COR-L47 (cell line): Measurements from ENCODE around the gene IQSEC2.

Source experiments
- DNase-seq: peaks from one replicate; lab custom pipeline; 2025; lab: John Stamatoyannopoulos, UW

Gene IQSEC2

DNA sequence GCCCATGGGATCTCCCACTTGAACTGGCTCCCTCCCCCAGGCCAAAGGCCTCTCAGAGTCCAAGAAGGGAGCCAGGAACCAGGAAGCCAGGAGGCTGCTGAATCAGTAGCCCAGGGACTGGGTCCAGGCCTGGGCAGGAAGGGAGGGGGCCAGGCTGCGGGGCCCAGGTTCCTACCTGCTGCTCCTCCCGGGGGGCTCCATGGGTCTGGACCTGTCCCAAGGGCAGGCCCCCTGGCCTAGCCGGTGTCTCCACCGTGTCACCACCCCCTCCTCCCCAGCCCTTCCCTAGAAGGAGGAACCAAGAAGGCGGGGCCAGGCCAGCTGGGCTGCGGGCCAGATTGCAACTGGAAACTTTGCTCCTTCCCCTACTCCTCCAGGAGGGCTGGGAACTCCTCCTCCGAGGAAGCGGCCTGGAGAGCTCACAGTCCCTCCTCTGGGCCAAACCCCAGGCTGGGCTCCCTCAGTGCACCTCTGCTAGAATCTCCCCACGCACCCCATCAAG lies at the start of gene IQSEC2:
Gene IQSEC2, minus strand, starts transcription at position 264 of the 502 bp plus-strand sequence.
- peak; percentile 5 for DNase-seq

- no peak for DNase-seq
These were observed 48.9 kb upstream of the IQSEC2 start for GRCh38 chrX:53330331-53330730.

GRCh38 chrX:53324803-53325202 lies 43.4 kb upstream of the IQSEC2 start:
- DNase-seq, result no peak

GRCh38 chrX:53324085-53324484 lies 42.7 kb upstream of the IQSEC2 start:
- no peak for DNase-seq

DNA sequence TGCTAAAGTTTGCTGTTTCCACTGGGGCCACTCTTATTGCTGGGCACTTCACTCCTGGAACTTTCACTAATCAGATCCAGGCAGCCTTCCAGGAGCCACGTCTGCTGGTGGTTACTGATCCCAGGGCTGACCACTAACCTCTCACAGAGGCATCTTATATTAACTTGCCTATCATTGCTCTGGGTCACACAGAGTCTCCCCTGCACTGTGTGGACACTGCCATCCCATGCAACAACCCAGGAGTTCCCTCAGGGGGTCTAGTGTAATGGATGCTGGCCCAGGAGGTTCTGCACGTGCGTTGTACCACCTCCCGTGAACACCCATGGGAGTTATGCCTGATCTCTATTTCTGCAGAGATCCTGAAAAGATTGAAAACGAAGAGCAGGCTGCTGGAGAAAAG lies 41.8 kb upstream of the IQSEC2 start:
- DNase-seq, result no peak

- DNase-seq, result no peak
These were observed 40.6 kb upstream of the IQSEC2 start for GRCh38 chrX:53321943-53322497.

- DNase-seq, result no peak
These were observed 40.0 kb upstream of the IQSEC2 start for GRCh38 chrX:53321230-53321942.

- no peak for DNase-seq
These were observed 39.3 kb upstream of the IQSEC2 start for GRCh38 chrX:53320543-53321229.

DNA sequence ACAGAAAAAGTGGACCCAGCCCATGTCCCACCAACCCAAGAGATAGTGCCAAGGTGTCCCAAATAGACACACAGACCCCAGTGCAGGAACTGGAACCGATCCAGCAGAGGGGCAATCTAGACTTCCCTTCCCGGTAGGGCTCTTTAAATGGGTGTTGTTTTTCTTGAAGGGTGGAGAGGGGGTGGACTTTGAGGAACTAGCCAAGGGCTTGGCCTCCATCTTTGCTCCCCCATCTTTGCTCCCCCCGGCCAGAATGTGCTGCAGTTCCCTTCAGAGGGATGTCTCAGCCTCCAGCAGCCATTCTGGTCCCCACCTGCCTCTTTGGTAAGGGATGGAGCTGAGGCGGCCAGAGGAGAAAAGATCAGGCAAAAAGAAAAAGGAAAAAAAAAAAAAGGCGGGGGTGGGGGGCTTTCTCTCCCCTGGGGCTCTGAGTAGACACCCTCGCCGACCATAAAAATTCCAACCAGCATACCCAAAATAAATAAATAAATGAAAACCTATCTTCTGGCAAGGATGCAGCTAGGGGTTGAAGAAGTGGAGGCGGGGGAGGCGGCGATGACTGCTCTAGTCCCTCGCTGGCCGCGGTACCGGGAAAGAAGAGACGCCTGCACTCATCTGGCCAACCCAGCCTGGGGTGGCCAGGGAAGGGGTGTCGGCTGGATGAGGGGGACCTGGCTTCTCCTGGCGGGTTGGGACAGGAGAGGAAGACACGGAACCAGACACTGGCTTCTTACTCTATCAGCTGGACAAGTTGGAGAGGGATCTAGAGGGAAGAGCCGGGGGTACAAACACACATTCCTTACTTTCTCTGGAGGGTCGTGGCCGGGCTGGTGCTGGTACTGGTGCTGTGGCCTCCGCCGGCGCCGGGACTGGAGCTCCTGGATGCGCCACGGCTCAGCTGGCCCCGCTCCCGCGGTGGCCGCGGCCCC lies 38.5 kb upstream of the IQSEC2 start:
- DNase-seq, result no peak

DNA sequence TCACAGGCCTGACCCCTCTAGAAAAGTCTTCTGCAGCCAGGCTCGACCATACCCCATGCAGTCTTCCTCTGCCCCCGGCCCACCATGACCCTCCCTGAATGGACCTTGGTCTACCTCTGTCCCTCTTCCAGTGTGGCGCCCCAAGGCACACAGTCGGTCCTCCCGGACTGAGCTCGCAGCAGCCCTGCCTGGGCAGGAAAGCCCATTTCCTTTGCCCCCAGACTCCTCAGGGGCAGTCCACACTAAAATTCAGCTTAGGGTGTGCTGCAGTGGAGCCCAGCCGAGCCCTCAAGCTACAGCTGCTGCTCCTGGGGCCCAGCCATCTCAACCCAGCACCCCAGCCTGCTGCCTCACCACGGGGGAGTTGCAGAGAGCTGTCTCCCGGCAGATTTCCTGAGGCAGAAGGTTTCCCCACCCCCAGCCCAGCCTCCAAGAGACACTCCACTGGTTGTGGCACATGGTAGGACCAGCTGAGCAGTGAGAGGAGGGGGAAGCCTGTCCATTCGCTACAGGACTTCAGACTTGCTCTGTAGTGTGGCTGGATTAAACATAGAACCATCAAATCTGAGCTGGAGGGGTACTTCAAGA lies 37.5 kb upstream of the IQSEC2 start:
- no peak for DNase-seq

GRCh38 chrX:53317365-53318069 lies 36.1 kb upstream of the IQSEC2 start:
- DNase-seq, result peak; percentile 26

GRCh38 chrX:53316860-53317237 lies 35.5 kb upstream of the IQSEC2 start:
- DNase-seq, result no peak

DNA sequence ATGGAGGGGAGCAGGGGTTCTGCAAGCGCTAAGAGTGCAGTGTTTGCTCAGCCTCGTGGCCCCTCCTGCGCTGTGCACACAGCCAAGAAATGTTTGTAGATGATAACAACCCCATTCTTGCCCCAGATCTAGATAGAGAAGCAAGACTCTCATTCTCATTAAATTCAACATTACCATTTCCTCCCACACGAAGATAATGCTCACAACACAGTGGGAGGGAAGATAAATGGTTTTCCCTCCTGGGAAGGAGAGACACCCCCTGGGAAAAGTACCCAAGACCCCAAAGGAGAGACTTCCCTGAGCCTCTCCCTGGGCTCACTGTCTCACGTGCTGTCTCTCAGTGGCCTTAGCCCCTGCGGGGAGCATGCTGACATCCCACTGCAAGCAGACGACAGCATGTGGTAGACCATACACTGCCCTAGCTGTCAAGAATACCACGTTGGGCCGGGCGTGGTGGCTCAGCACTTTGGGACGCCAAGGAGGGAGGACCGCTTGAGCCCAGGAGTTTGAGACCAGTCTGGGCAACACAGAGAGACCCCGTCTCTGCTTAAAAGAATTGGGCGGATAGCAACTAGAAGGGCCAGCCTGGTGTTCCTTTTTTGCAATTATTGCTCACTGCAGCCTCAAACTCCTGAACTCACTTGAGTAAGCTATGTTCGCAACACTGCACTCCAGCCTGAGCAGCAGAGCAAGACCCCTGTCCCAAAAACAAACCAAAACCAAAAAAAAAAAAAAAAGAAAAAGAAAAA lies 34.9 kb upstream of the IQSEC2 start:
- DNase-seq, result no peak

GRCh38 chrX:53313728-53314105 lies 32.3 kb upstream of the IQSEC2 start:
- no peak for DNase-seq

GRCh38 chrX:53312946-53313727 lies 31.8 kb upstream of the IQSEC2 start:
- DNase-seq, result peak; percentile 33

DNA sequence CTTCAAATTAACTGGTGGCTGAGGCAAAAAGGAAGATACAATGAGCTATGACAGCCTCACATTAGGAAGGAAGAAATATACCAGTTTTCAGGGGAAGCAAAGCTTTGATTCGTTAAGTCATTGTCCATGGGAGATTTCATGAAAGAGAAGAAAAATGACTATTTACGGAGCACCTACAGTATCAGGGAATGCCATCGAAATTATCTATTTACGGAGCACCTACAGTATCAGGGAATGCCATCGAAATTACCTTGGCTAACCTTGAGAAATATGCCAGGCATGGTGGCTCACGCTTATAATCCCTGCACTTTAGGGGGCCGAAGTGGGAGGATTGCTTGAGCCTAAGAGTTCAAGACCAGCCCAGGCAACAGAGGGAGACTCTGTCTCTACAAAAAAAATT lies 28.5 kb upstream of the IQSEC2 start:
- no peak for DNase-seq

DNA sequence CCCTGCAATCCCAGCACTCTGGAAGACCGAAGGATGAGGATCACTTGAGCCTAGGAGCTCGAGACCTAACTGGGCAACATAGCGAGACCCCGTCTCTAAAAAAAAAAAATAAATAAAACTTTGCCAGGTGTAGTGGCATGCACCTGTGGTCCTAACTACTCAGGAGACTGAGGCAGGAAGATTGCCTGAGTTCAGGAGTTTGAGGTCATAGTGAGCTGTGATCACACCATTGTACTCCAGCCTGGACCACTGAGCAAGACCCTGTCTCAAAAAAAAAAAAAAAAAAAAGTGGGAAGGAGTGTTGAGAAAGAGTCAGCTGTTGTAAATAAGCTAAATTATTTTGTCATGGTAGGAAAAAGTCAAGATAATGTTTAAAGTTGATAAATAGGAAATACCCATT lies 27.5 kb upstream of the IQSEC2 start:
- no peak for DNase-seq

GRCh38 chrX:53305996-53306937 lies 24.9 kb upstream of the IQSEC2 start:
- DNase-seq, result no peak
